Breast epithelium (tissue), 3 donors: ENCODE results near the gene CSK.
"Not testable (repeated sequence)": the region's sequence is repeated elsewhere in the genome, so short reads cannot be mapped to it uniquely, and the experiment has no call there.

ENCODE experiments used
- CTCF ChIP-seq, 3 donors: fragments of 450-650 bp; IDR thresholded peaks; one replicate each; pipeline ENCODE4 v1.5.1; 2016 to 2017; ENCODE audit warnings: antibody characterized with exemption in 3 of 3, mild to moderate bottlenecking in 3 of 3, moderate library complexity in 3 of 3
- POLR2AphosphoS5 ChIP-seq, 3 donors: sonication (generic); formaldehyde crosslinking; IDR thresholded peaks; one replicate each; pipeline ENCODE4 v1.6.1; 2017; ENCODE audit warnings: antibody characterized with exemption in 3 of 3

- TF ChIP-seq CTCF, POLR2AphosphoS5 (IDR thresholded peaks at IDR 0.05): not testable (repeated sequence)
Observed at GRCh38 chr15:74738239-74738638, 43.6 kb upstream of the CSK start.
